ENCODE data around the gene ITPR2. TPM values are rescaled to one million over a fixed set of nuclear protein-coding genes. Genes with fewer than 3 reads are reported as not detected.

The ITPR2 gene
- polyA plus RNA-seq, 3 donors: 14.9 to 18.2 (median 15.1) TPM

- no peak for DNase-seq (ENCODE audit: extremely low read depth in 1 of 11, low read depth in 9 of 11, low spot score in 4 of 11)
Measured at GRCh38 chr12:26828280-26829073, 4.5 kb downstream of the ITPR2 start.

GRCh38 chr12:26826437-26826836, 6.6 kb downstream of the ITPR2 start:
- DNase-seq (ENCODE audit: extremely low read depth in 1 of 11, low read depth in 9 of 11, low spot score in 4 of 11): no peak

GRCh38 chr12:26825459-26826016, 7.5 kb downstream of the ITPR2 start:
- no peak for DNase-seq (ENCODE audit: extremely low read depth in 1 of 11, low read depth in 9 of 11, low spot score in 4 of 11)

- no peak for DNase-seq (ENCODE audit: extremely low read depth in 1 of 11, low read depth in 9 of 11, low spot score in 4 of 11)
Measured at GRCh38 chr12:26823390-26823789, 9.6 kb downstream of the ITPR2 start.

- DNase-seq (ENCODE audit: extremely low read depth in 1 of 11, low read depth in 9 of 11, low spot score in 4 of 11): no peak
Measured at GRCh38 chr12:26822026-26822425, 11.0 kb downstream of the ITPR2 start.

GRCh38 chr12:26821212-26821701, 11.7 kb downstream of the ITPR2 start:
- no peak for DNase-seq (ENCODE audit: extremely low read depth in 1 of 11, low read depth in 9 of 11, low spot score in 4 of 11)

GRCh38 chr12:26818636-26819035, 14.4 kb downstream of the ITPR2 start:
- no peak for DNase-seq (ENCODE audit: extremely low read depth in 1 of 11, low read depth in 9 of 11, low spot score in 4 of 11)

- no peak for DNase-seq (ENCODE audit: extremely low read depth in 1 of 11, low read depth in 9 of 11, low spot score in 4 of 11)
Measured at GRCh38 chr12:26818201-26818600, 14.8 kb downstream of the ITPR2 start.

- DNase-seq (ENCODE audit: extremely low read depth in 1 of 11, low read depth in 9 of 11, low spot score in 4 of 11): no peak
Measured at GRCh38 chr12:26817183-26817591, 15.8 kb downstream of the ITPR2 start.

GRCh38 chr12:26813812-26814211, 19.2 kb downstream of the ITPR2 start:
- no peak for DNase-seq (ENCODE audit: extremely low read depth in 1 of 11, low read depth in 9 of 11, low spot score in 4 of 11)

- peak in 1 of 11 donors; percentile 22 for DNase-seq (ENCODE audit: extremely low read depth in 1 of 11, low read depth in 9 of 11, low spot score in 4 of 11)
Measured at GRCh38 chr12:26810330-26810729, 22.7 kb downstream of the ITPR2 start.

- no peak for DNase-seq (ENCODE audit: extremely low read depth in 1 of 11, low read depth in 9 of 11, low spot score in 4 of 11)
Measured at GRCh38 chr12:26809611-26810285, 23.2 kb downstream of the ITPR2 start.

- no peak for DNase-seq (ENCODE audit: extremely low read depth in 1 of 11, low read depth in 9 of 11, low spot score in 4 of 11)
Measured at GRCh38 chr12:26808766-26809476, 24.1 kb downstream of the ITPR2 start.

- no peak for DNase-seq (ENCODE audit: extremely low read depth in 1 of 11, low read depth in 9 of 11, low spot score in 4 of 11)
Measured at GRCh38 chr12:26807292-26807691, 25.7 kb downstream of the ITPR2 start.

- no peak for DNase-seq (ENCODE audit: extremely low read depth in 1 of 11, low read depth in 9 of 11, low spot score in 4 of 11)
Measured at GRCh38 chr12:26806556-26806955, 26.4 kb downstream of the ITPR2 start.

GRCh38 chr12:26805401-26805971, 27.5 kb downstream of the ITPR2 start:
- DNase-seq (ENCODE audit: extremely low read depth in 1 of 11, low read depth in 9 of 11, low spot score in 4 of 11): no peak

GRCh38 chr12:26803552-26803951, 29.4 kb downstream of the ITPR2 start:
- no peak for DNase-seq (ENCODE audit: extremely low read depth in 1 of 11, low read depth in 9 of 11, low spot score in 4 of 11)

GRCh38 chr12:26801486-26801885, 31.5 kb downstream of the ITPR2 start:
- DNase-seq (ENCODE audit: extremely low read depth in 1 of 11, low read depth in 9 of 11, low spot score in 4 of 11): no peak

- no peak for DNase-seq (ENCODE audit: extremely low read depth in 1 of 11, low read depth in 9 of 11, low spot score in 4 of 11)
Measured at GRCh38 chr12:26800858-26801257, 32.1 kb downstream of the ITPR2 start.
